HepG2 (cell line): Measurements from ENCODE around the gene NOL4L. TPM values are rescaled to one million over a fixed set of nuclear protein-coding genes. Genes with fewer than 3 reads are reported as not detected.
A peak's percentile ranks its signal among the peaks of the same experiment; 100 is the strongest.

Experiments used
- ARID4A ChIP-seq: sonication (generic); formaldehyde crosslinking; IDR thresholded peaks from 2 replicates; pipeline ENCODE4 v1.5.0; 2020; ENCODE audit warnings: mild to moderate bottlenecking, missing genetic modification reagents, borderline replicate concordance
- FIP1L1 ChIP-seq: fragments of 200-400 bp; formaldehyde crosslinking; IDR thresholded peaks from 2 replicates; pipeline ENCODE4 v1.6.1; 2018; ENCODE audit warnings: low read depth, mild to moderate bottlenecking, low read length, moderate library complexity, borderline replicate concordance; ENCODE audit not compliant: insufficient read depth
- GPBP1L1 ChIP-seq: sonication (generic); formaldehyde crosslinking; IDR thresholded peaks from 2 replicates; pipeline ENCODE4 v1.5.0; 2020; ENCODE audit warnings: mild to moderate bottlenecking, missing genetic modification reagents
- MTERF4 ChIP-seq: sonication (generic); formaldehyde crosslinking; IDR thresholded peaks from 2 replicates; pipeline ENCODE4 v1.8.0; 2023; ENCODE audit warnings: mild to moderate bottlenecking, missing genetic modification reagents
- MTF1 ChIP-seq: sonication (generic); formaldehyde crosslinking; IDR thresholded peaks from 2 replicates; pipeline ENCODE4 v1.5.0; 2020; ENCODE audit warnings: missing genetic modification reagents
- PATZ1 ChIP-seq: sonication (generic); formaldehyde crosslinking; IDR thresholded peaks from 2 replicates; pipeline ENCODE4 v1.4.0; 2020; ENCODE audit warnings: missing genetic modification reagents
- STAT5B ChIP-seq: sonication (generic); formaldehyde crosslinking; IDR thresholded peaks from 2 replicates; pipeline ENCODE4 v1.4.0; 2020; ENCODE audit warnings: missing genetic modification reagents
- USF2 ChIP-seq, 2 experiments: sonication (generic) in 1 of 2; formaldehyde crosslinking in 1 of 2; IDR thresholded peaks; 2 replicates each; pipeline versions ENCODE4 v1.5.1 to v1.6.1; 2011 to 2020; ENCODE audit warnings: borderline replicate concordance in 1 of 2, low read depth in 1 of 2, low read length in 1 of 2, mild to moderate bottlenecking in 1 of 2, missing genetic modification reagents in 1 of 2, moderate library complexity in 1 of 2
- ZNF101 ChIP-seq: sonication (generic); formaldehyde crosslinking; IDR thresholded peaks from 2 replicates; pipeline ENCODE4 v1.4.0; 2020; ENCODE audit warnings: mild to moderate bottlenecking, low read depth, missing genetic modification reagents, borderline replicate concordance
- ZNF121 ChIP-seq: sonication (generic); formaldehyde crosslinking; IDR thresholded peaks from 2 replicates; pipeline ENCODE4 v1.5.0; 2020; ENCODE audit warnings: mild to moderate bottlenecking, missing genetic modification reagents
- ZNF235 ChIP-seq: sonication (generic); formaldehyde crosslinking; IDR thresholded peaks from 2 replicates; pipeline ENCODE4 v1.8.1; 2023; ENCODE audit warnings: mild to moderate bottlenecking, missing genetic modification reagents, borderline replicate concordance
- ZNF772 ChIP-seq: sonication (generic); formaldehyde crosslinking; IDR thresholded peaks from 2 replicates; pipeline ENCODE4 v1.5.0; 2020; ENCODE audit warnings: mild to moderate bottlenecking, missing genetic modification reagents
- polyA plus RNA-seq, 8 experiments: library from polyadenylated mRNA; depleted of rRNA in 3 of 8; stranded (reverse) in 7 of 8; unstranded in 1 of 8; fragments of >200 nt; fragmentation: Illumina TruSeq in 4 of 8; extraction: Trizol in 4 of 8; gene quantifications; 2 replicates each; pipeline versions ENCODE4 v1.2.1 to v1.2.3, GENCODE V29; 2011 to 2016; ENCODE audit warnings: low read depth in 4 of 8, missing spikeins in 1 of 8, mixed read lengths in 1 of 8; ENCODE audit not compliant: insufficient read depth in 1 of 8
- total RNA-seq, 5 experiments: library from RNA; depleted of rRNA; stranded (reverse); fragments of >200 nt; fragmentation: Illumina TruSeq; extraction: Trizol; gene quantifications; 2 replicates each; pipeline ENCODE4 v1.2.3, GENCODE V29; 2016; ENCODE audit warnings: low read depth in 1 of 5
- TF ChIP-seq, protein P1 (sequence below): sonication (generic); formaldehyde crosslinking; IDR thresholded peaks from 2 replicates; pipeline ENCODE4 v1.5.1; 2020; ENCODE audit warnings: missing genetic modification reagents, mild to moderate bottlenecking, borderline replicate concordance

The NOL4L gene
- total and polyA plus RNA-seq, 2 of the 13 experiments (the other 11 are each of a cell fraction or from before 2014, with no cell fraction given), result 16.6 to 35.4 TPM

- TF ChIP-seq ARID4A (CRISPR knock-in tag) (no peak), STAT5B (CRISPR knock-in tag) (no peak), MTERF4 (CRISPR knock-in tag) (no peak), ZNF101 (no peak), PATZ1 (CRISPR knock-in tag) (peak; percentile 43), ZNF121 (no peak), ZNF772 (CRISPR knock-in tag) (no peak), USF2 (IDR thresholded peaks at IDR 0.05; ENCODE audit: low read depth, low read length) (no peak), USF2 (CRISPR knock-in tag; IDR thresholded peaks at IDR 0.05; ENCODE audit: borderline replicate concordance) (no peak), ZNF235 (CRISPR knock-in tag) (peak; percentile 58; the same call in 1 of the 2 replicates), MTF1 (0 out of 2 replicates have a peak, but pooled peaks have one; percentile 7), GPBP1L1 (CRISPR knock-in tag) (no peak), FIP1L1 (no peak)
- TF ChIP-seq, protein P1, sequence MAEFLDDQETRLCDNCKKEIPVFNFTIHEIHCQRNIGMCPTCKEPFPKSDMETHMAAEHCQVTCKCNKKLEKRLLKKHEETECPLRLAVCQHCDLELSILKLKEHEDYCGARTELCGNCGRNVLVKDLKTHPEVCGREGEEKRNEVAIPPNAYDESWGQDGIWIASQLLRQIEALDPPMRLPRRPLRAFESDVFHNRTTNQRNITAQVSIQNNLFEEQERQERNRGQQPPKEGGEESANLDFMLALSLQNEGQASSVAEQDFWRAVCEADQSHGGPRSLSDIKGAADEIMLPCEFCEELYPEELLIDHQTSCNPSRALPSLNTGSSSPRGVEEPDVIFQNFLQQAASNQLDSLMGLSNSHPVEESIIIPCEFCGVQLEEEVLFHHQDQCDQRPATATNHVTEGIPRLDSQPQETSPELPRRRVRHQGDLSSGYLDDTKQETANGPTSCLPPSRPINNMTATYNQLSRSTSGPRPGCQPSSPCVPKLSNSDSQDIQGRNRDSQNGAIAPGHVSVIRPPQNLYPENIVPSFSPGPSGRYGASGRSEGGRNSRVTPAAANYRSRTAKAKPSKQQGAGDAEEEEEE (CRISPR knock-in tag), result no peak; the same call in 1 of the 2 replicates
These were observed 47.2 kb downstream of the NOL4L start (continued) for GRCh38 chr20:32537657-32538525.
